Measurements from ENCODE around the gene PITHD1.

DNA sequence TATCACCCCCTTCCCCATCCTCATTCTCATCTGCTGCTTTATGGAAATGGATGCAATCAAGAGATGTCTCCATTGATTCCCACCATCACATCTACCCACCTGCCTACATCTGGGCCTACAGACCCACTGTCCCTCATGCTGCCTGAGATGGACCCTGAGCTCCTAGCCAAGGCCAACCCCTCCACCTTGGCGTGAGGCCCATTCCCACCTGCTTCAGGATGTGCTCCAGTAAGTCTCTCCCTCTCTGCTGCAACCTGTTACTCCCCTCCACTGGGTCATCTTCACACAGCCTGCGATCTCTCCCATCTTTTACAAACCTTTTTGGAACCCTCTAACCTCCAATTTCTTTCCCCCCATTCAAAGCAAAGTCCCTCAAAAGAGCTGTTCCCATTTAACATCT is 26.8 kb downstream of the PITHD1 start:
- TF ChIP-seq POLR2A (IDR thresholded peaks at IDR 0.05; ENCODE audit: low read depth, low read length) (no peak), TAF1 (IDR thresholded peaks at IDR 0.05; ENCODE audit: borderline replicate concordance, low read depth, low read length) (no peak), POLR2AphosphoS5 (IDR thresholded peaks at IDR 0.05; ENCODE audit: low read depth, low read length) (no peak)
